HG03432 (cell line): Measurements from ENCODE around the gene SFXN5.
"Not testable (repeated sequence)": the region's sequence is repeated elsewhere in the genome, so short reads cannot be mapped to it uniquely, and the experiment has no call there.

Source experiments
- ATAC-seq: cut with Tn5 transposase; IDR thresholded peaks from one replicate; pipeline ENCODE4 v1.9.1; 2021; ENCODE audit warnings: mild to moderate bottlenecking, moderate library complexity; ENCODE audit not compliant: unreplicated experiment

Gene SFXN5

DNA sequence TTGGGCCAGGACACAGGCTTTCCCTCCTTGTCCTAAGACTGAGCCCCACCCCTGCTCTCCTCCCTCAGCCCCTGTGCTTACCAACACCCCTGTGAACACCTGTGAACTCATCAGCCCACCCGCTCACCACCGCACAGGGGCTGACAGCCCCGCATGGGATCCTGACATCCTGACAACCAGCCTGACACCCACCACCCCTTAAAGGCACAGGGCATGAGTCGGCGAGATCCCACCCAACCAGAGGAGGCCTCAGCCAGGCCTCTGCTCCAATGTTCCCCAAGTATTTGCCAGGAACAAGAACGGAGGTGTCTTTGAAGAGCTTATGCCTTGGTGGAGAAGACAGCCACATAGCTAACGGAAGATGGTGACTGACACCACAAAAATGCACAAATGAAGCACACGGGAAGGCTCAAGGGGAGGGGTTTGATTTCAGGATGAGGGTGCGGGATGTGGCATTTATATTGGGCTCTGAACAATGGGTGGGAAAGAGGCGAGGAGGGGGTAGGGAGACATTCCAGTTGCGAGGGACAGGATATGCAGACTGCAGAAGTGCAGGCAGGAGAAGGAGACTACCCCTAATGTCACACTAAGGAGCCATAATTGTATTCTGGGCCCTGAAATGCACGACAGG is 30.2 kb upstream of the SFXN5 start:
- no peak for ATAC-seq

GRCh38 chr2:73100956-73101355 is 29.4 kb upstream of the SFXN5 start:
- ATAC-seq = no peak

- ATAC-seq = no peak
These were observed 28.0 kb upstream of the SFXN5 start for GRCh38 chr2:73099486-73099885.

- ATAC-seq = no peak
These were observed 24.4 kb upstream of the SFXN5 start for GRCh38 chr2:73095910-73096309.

DNA sequence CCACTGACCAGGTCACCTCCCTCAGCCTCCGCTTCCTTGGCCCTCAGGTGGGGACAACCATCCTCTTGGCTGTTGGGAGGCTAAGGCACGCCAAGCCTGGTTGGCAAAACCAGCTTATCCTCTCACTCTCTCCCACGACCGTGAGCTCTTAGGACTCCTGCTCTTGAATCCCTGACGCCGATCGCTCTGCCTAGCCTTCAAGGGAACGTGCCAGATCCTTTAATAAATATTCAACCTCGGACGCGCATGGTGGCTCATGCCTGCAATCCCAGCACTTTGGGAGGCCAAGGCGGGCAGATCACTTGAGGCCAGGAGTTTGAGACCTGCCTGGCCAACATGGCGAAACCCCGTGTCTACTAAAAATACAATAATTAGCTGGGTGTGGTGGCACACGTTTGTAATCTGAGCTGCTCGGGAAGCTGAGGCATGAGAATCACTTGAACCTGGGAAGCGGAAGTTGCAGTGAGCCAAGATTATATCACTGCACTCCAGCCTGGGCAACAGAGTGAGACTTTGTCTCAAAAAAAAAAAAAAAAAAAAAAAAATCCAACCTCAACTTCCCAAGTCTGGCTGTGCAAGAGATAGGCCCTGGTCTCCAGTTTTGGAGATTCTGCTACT is 22.2 kb upstream of the SFXN5 start:
- ATAC-seq = not testable (repeated sequence)

DNA sequence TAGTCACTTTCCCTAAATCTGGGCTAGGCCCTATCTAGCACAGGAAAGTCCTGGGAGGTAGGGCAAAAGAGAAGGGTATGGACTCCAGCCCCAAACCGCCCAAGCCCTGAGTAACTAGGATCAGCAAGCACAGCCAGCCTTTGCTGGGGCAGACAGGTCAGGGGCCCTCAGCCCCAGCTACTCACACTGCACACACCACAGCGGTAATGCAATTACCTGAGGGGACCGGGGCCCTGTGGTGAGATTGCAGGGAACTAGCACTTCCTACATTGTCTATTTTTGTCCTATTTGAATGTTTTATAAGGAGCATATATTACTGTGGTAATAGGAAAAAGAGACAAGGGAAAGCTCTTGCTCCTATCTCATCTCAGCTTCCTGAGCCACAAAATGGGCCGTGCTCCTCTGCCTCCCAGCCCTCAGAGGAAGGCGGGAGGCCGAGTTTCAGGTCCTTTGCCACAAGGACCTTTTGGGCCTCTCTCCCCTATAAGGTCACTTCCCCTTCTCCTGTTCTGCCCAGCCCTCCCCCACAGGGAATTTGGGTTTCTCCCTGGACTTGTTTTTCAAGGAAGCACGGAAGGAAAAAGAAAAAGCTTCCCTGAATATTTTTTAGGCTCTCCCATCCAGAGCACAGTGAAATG is 20.8 kb upstream of the SFXN5 start:
- no peak for ATAC-seq

- no peak for ATAC-seq
These were observed 20.2 kb upstream of the SFXN5 start for GRCh38 chr2:73091696-73092095.

GRCh38 chr2:73091164-73091563 is 19.7 kb upstream of the SFXN5 start:
- no peak for ATAC-seq

- no peak for ATAC-seq
These were observed 17.9 kb upstream of the SFXN5 start for GRCh38 chr2:73089270-73090030.

DNA sequence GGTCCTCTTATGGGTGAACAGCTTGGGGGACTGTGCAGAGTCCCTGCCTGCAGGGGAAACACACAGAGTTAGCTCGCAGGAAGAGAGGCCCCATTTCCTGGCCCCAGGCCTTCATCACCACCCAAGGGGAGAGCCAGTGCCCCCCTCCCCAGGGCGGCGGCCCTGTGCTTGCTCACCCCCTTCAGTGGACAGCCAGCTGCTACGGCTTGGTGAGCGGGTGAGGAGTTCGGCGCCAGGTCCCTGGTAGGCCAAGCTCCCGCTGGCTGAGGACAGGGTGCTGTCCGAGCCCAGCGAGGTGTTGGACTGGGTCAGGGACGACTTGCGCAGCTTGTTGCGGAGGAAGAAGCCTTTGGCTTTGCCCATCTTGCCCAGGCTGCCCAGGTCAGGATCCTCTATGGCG is 17.2 kb upstream of the SFXN5 start:
- no peak for ATAC-seq

DNA sequence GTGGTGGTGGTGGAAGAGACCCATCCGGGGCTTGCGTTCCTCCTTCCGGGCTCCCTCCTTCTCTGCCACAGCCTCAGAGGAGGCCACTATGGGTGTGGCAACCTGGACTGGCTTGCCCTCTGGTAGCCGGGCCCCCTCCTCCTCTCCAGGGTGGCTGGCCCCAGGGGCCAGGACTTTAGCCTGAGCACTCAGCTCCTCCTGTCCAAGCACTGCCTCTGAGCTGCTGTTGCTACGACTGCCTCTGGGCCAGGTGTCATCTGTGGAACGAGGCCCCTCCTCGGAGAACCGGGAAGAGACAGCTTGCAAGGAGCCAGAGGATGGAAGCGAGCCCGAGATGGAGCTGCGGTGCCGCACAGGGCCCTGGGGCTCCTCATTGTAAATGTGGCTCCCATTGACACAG is 16.7 kb upstream of the SFXN5 start:
- no peak for ATAC-seq

DNA sequence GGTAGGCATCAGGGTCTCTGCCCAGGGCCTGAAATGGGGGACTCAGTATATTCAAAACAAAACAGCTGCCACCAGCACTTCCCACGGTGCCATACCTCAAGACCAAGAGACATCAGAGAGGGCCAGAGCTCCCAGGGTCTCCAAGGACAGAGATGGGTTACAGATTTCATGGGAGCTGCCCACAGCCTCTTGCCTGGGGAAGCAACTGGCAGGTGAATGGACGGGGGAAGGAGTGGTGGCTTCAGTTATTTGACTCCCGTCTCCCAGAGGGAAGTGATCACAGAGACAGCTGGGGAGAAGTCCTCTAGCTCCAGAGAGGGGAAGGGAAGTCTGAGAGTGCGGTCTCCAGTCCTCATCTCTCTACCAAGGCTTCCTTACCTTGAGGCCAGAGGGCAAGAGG is 15.8 kb upstream of the SFXN5 start:
- ATAC-seq = no peak

DNA sequence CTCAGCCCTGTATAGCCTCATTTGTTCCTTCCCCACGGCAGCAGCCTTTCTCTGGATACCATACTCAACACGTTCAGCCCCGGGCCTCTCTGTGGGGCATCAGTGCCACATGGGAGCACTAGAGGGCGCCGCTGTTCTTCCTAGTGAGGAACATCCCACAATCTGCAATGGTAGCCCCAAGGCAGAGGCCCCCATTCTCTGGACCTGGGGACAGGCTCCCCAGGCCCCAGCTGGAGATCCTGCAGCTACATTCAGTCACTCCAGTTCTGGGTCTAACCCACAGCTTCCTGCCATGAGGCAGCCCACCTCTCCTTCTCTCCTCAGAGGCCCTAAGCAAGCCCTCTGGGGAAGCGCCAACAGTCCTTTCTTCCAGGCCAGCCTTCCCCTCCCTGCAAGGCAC is 14.2 kb upstream of the SFXN5 start:
- ATAC-seq = peak; percentile 90

- no peak for ATAC-seq
These were observed 13.5 kb upstream of the SFXN5 start for GRCh38 chr2:73084971-73085370.

GRCh38 chr2:73083886-73084800 is 12.6 kb upstream of the SFXN5 start:
- ATAC-seq = no peak

- no peak for ATAC-seq
These were observed 11.3 kb upstream of the SFXN5 start for GRCh38 chr2:73082523-73083410.

DNA sequence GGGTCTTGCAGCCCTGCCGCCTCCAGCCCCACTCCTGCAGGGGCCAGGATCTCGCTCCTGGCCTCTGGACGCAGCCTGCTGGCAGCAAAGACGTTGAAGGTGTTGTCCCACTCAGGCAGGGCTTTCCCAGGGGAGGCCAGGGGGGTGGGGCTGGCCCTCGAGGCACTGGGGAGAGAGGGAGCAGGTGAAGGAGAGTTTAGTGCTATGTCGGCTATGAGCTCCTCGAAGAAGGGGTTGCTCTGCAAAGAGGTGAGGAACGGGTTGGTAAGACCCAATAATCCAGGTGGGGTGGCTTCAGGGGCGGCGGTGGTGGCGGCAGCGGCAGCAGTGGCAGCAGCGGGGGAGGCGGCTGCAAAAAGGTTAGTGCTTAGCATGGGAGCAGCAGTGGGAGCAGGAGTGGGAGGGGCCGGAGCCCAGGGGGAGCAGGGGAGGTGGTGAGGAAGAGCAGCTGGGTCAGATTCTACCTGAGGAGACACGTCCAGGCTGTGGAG is 9.7 kb upstream of the SFXN5 start:
- no peak for ATAC-seq

DNA sequence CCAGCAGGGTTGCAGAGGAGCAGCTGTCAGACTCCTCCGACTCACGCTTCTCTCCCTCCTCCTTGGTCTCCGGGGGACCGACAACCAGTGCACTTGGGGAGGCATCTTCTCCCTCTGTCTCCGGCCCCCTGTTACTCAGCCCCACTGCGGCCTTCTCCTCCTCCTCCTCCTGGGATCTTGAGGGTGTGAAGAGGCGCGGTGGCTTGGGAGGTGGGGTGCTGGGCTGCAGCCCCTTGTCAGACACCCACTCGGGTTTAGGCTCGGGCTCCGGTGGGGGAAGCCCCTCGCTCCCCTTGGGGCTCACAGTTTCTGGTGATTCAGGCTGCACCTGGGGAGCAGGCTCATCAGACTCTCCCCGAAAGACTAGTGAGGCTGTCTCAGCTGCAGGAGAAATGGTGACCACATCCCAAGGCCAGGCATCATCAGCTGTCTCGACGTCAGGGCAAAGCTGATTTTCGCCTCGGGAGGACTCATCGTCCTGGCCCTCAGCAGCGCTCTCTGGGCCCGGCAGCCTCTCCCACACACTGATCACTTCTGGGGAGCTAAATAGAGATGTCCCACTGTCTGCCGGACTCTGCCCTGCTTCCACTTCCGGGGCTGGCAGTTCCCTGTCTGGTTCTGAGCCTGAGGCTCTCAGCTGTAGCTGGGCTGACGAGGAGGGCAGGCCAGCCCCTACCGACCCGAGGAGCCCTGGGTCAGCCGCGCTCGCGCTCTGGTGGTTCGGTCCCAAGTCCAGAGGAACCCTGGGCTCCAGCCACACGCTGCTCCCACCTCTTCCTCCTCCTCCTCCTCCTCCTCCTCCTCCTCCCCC is 9.0 kb upstream of the SFXN5 start:
- no peak for ATAC-seq

- no peak for ATAC-seq
These were observed 8.1 kb upstream of the SFXN5 start for GRCh38 chr2:73079636-73080035.
